ENCODE data around the gene ACOX3.

Gene ACOX3

GRCh38 chr4:8328866-8329559 lies 111.5 kb downstream of the ACOX3 start:
- peaks cover 3 to 16% (median 8%) of the 10 kb centered on the region in 5 donors for H3K4me1 ChIP-seq (ENCODE audit: control insufficient read depth in 5 of 5, insufficient read depth in 5 of 5, low read length in 5 of 5)
- H3K27me3 ChIP-seq (ENCODE audit: control insufficient read depth in 5 of 5, insufficient read depth in 4 of 5, low read length in 5 of 5): no peaks in the 10 kb centered on the region
- H3K36me3 ChIP-seq (ENCODE audit: control insufficient read depth in 5 of 5, insufficient read depth in 5 of 5, low read length in 5 of 5): no peaks in the 10 kb centered on the region
- H3K27ac ChIP-seq (ENCODE audit: low read depth, low read length): no peak overlapping the region
- H3K9ac ChIP-seq (ENCODE audit: low read length in 5 of 5): no peak overlapping the region
- peaks cover 0 to 10% (median 3%) of the 10 kb centered on the region in 5 donors for H3K9me3 ChIP-seq (ENCODE audit: control insufficient read depth in 5 of 5, low read length in 5 of 5)
- no peak overlapping the region for H3K4me3 ChIP-seq (ENCODE audit: low read depth in 1 of 5, low read length in 5 of 5)

- no peak overlapping the region for H3K9ac ChIP-seq (ENCODE audit: low read length in 5 of 5)
These were observed 112.1 kb downstream of the ACOX3 start for GRCh38 chr4:8328456-8328855.

GRCh38 chr4:8326206-8326605 lies 114.3 kb downstream of the ACOX3 start:
- no peak overlapping the region for H3K9ac ChIP-seq (ENCODE audit: low read length in 5 of 5)
- H3K4me3 ChIP-seq (ENCODE audit: low read depth in 1 of 5, low read length in 5 of 5): no peak overlapping the region
- H3K4me1 ChIP-seq (ENCODE audit: control insufficient read depth in 5 of 5, insufficient read depth in 5 of 5, low read length in 5 of 5): peaks cover 3 to 12% (median 7%) of the 10 kb centered on the region in 5 donors
- H3K27ac ChIP-seq (ENCODE audit: low read depth, low read length): no peak overlapping the region
- no peaks in the 10 kb centered on the region for H3K27me3 ChIP-seq (ENCODE audit: control insufficient read depth in 5 of 5, insufficient read depth in 4 of 5, low read length in 5 of 5)
- H3K9me3 ChIP-seq (ENCODE audit: control insufficient read depth in 5 of 5, low read length in 5 of 5): peaks cover 0 to 10% (median 7%) of the 10 kb centered on the region in 5 donors
- H3K36me3 ChIP-seq (ENCODE audit: control insufficient read depth in 5 of 5, insufficient read depth in 5 of 5, low read length in 5 of 5): no peaks in the 10 kb centered on the region

More at GRCh38 chr4:8328456-8328855, 112.1 kb downstream of the ACOX3 start:
- H3K27me3 ChIP-seq (ENCODE audit: control insufficient read depth in 5 of 5, insufficient read depth in 4 of 5, low read length in 5 of 5): no peaks in the 10 kb centered on the region
- H3K4me3 ChIP-seq (ENCODE audit: low read depth in 1 of 5, low read length in 5 of 5): no peak overlapping the region
- no peaks in the 10 kb centered on the region for H3K36me3 ChIP-seq (ENCODE audit: control insufficient read depth in 5 of 5, insufficient read depth in 5 of 5, low read length in 5 of 5)
- peaks cover 3 to 16% (median 8%) of the 10 kb centered on the region in 5 donors for H3K4me1 ChIP-seq (ENCODE audit: control insufficient read depth in 5 of 5, insufficient read depth in 5 of 5, low read length in 5 of 5)
- peaks cover 0 to 10% (median 6%) of the 10 kb centered on the region in 5 donors for H3K9me3 ChIP-seq (ENCODE audit: control insufficient read depth in 5 of 5, low read length in 5 of 5)
- H3K27ac ChIP-seq (ENCODE audit: low read depth, low read length): no peak overlapping the region

GRCh38 chr4:8325291-8325973 lies 115.1 kb downstream of the ACOX3 start:
- no peaks in the 10 kb centered on the region for H3K27me3 ChIP-seq (ENCODE audit: control insufficient read depth in 5 of 5, insufficient read depth in 4 of 5, low read length in 5 of 5)
- H3K27ac ChIP-seq (ENCODE audit: low read depth, low read length): no peak overlapping the region
- no peaks in the 10 kb centered on the region for H3K36me3 ChIP-seq (ENCODE audit: control insufficient read depth in 5 of 5, insufficient read depth in 5 of 5, low read length in 5 of 5)
- no peak overlapping the region for H3K9ac ChIP-seq (ENCODE audit: low read length in 5 of 5)
- H3K4me3 ChIP-seq (ENCODE audit: low read depth in 1 of 5, low read length in 5 of 5): no peak overlapping the region
- peaks cover 0 to 10% (median 7%) of the 10 kb centered on the region in 5 donors for H3K9me3 ChIP-seq (ENCODE audit: control insufficient read depth in 5 of 5, low read length in 5 of 5)
- peaks cover 0 to 6% (median 1%) of the 10 kb centered on the region in 5 donors for H3K4me1 ChIP-seq (ENCODE audit: control insufficient read depth in 5 of 5, insufficient read depth in 5 of 5, low read length in 5 of 5)

GRCh38 chr4:8324640-8325239 lies 115.8 kb downstream of the ACOX3 start:
- Histone ChIP-seq H3K27me3 (ENCODE audit: control insufficient read depth in 5 of 5, insufficient read depth in 4 of 5, low read length in 5 of 5) (no peaks in the 10 kb centered on the region), H3K4me3 (ENCODE audit: low read depth in 1 of 5, low read length in 5 of 5) (no peak overlapping the region), H3K9me3 (ENCODE audit: control insufficient read depth in 5 of 5, low read length in 5 of 5) (peaks cover 0 to 10% (median 7%) of the 10 kb centered on the region in 5 donors), H3K27ac (ENCODE audit: low read depth, low read length) (no peak overlapping the region), H3K36me3 (ENCODE audit: control insufficient read depth in 5 of 5, insufficient read depth in 5 of 5, low read length in 5 of 5) (no peaks in the 10 kb centered on the region), H3K4me1 (ENCODE audit: control insufficient read depth in 5 of 5, insufficient read depth in 5 of 5, low read length in 5 of 5) (peaks cover 7 to 8% (median 8%) of the 10 kb centered on the region in 5 donors), H3K9ac (ENCODE audit: low read length in 5 of 5) (no peak overlapping the region)

- Histone ChIP-seq H3K27ac (ENCODE audit: low read depth, low read length) (no peak overlapping the region), H3K4me3 (ENCODE audit: low read depth in 1 of 5, low read length in 5 of 5) (no peak overlapping the region), H3K9me3 (ENCODE audit: control insufficient read depth in 5 of 5, low read length in 5 of 5) (peaks cover 0 to 10% (median 7%) of the 10 kb centered on the region in 5 donors), H3K27me3 (ENCODE audit: control insufficient read depth in 5 of 5, insufficient read depth in 4 of 5, low read length in 5 of 5) (no peaks in the 10 kb centered on the region), H3K9ac (ENCODE audit: low read length in 5 of 5) (no peak overlapping the region), H3K36me3 (ENCODE audit: control insufficient read depth in 5 of 5, insufficient read depth in 5 of 5, low read length in 5 of 5) (no peaks in the 10 kb centered on the region), H3K4me1 (ENCODE audit: control insufficient read depth in 5 of 5, insufficient read depth in 5 of 5, low read length in 5 of 5) (peaks cover 9 to 15% (median 10%) of the 10 kb centered on the region in 5 donors)
These were observed 116.5 kb downstream of the ACOX3 start for GRCh38 chr4:8323947-8324555.

GRCh38 chr4:8322794-8323704 lies 117.5 kb downstream of the ACOX3 start:
- no peak overlapping the region for H3K9ac ChIP-seq (ENCODE audit: low read length in 5 of 5)
- H3K4me3 ChIP-seq (ENCODE audit: low read depth in 1 of 5, low read length in 5 of 5): no peak overlapping the region
- peaks cover 0 to 10% (median 7%) of the 10 kb centered on the region in 5 donors for H3K9me3 ChIP-seq (ENCODE audit: control insufficient read depth in 5 of 5, low read length in 5 of 5)
- no peak overlapping the region for H3K27ac ChIP-seq (ENCODE audit: low read depth, low read length)
- H3K4me1 ChIP-seq (ENCODE audit: control insufficient read depth in 5 of 5, insufficient read depth in 5 of 5, low read length in 5 of 5): peaks cover 9 to 16% (median 10%) of the 10 kb centered on the region in 5 donors
- no peaks in the 10 kb centered on the region for H3K36me3 ChIP-seq (ENCODE audit: control insufficient read depth in 5 of 5, insufficient read depth in 5 of 5, low read length in 5 of 5)
- no peaks in the 10 kb centered on the region for H3K27me3 ChIP-seq (ENCODE audit: control insufficient read depth in 5 of 5, insufficient read depth in 4 of 5, low read length in 5 of 5)

- H3K9ac ChIP-seq (ENCODE audit: low read length in 5 of 5): no peak overlapping the region
These were observed 118.8 kb downstream of the ACOX3 start for GRCh38 chr4:8321771-8322170.

GRCh38 chr4:8321220-8321619 lies 119.3 kb downstream of the ACOX3 start:
- no peak overlapping the region for H3K9ac ChIP-seq (ENCODE audit: low read length in 5 of 5)
- no peaks in the 10 kb centered on the region for H3K36me3 ChIP-seq (ENCODE audit: control insufficient read depth in 5 of 5, insufficient read depth in 5 of 5, low read length in 5 of 5)
- peaks cover 9 to 17% (median 10%) of the 10 kb centered on the region in 5 donors for H3K4me1 ChIP-seq (ENCODE audit: control insufficient read depth in 5 of 5, insufficient read depth in 5 of 5, low read length in 5 of 5)
- H3K4me3 ChIP-seq (ENCODE audit: low read depth in 1 of 5, low read length in 5 of 5): no peak overlapping the region
- no peak overlapping the region for H3K27ac ChIP-seq (ENCODE audit: low read depth, low read length)
- no peaks in the 10 kb centered on the region for H3K27me3 ChIP-seq (ENCODE audit: control insufficient read depth in 5 of 5, insufficient read depth in 4 of 5, low read length in 5 of 5)
- peaks cover 0 to 10% (median 6%) of the 10 kb centered on the region in 5 donors for H3K9me3 ChIP-seq (ENCODE audit: control insufficient read depth in 5 of 5, low read length in 5 of 5)

More at GRCh38 chr4:8321771-8322170, 118.8 kb downstream of the ACOX3 start:
- Histone ChIP-seq H3K4me1 (ENCODE audit: control insufficient read depth in 5 of 5, insufficient read depth in 5 of 5, low read length in 5 of 5) (peaks cover 9 to 16% (median 10%) of the 10 kb centered on the region in 5 donors), H3K36me3 (ENCODE audit: control insufficient read depth in 5 of 5, insufficient read depth in 5 of 5, low read length in 5 of 5) (no peaks in the 10 kb centered on the region), H3K9me3 (ENCODE audit: control insufficient read depth in 5 of 5, low read length in 5 of 5) (peaks cover 0 to 10% (median 6%) of the 10 kb centered on the region in 5 donors), H3K27me3 (ENCODE audit: control insufficient read depth in 5 of 5, insufficient read depth in 4 of 5, low read length in 5 of 5) (no peaks in the 10 kb centered on the region), H3K4me3 (ENCODE audit: low read depth in 1 of 5, low read length in 5 of 5) (no peak overlapping the region), H3K27ac (ENCODE audit: low read depth, low read length) (no peak overlapping the region)
